Measurements from ENCODE around the gene TMEM255B.
"Not testable (repeated sequence)": the region's sequence is repeated elsewhere in the genome, so short reads cannot be mapped to it uniquely, and the experiment has no call there.

Gene TMEM255B

GRCh38 chr13:113740661-113741060 is 18.4 kb upstream of the TMEM255B start:
- in situ Hi-C loops (cut with MboI; ENCODE audit: low sequenced_read_pairs): no loop called here
- no peaks in the 10 kb centered on the region for H3K27me3 ChIP-seq (ENCODE audit: low read depth)
- no peak overlapping the region for H3K4me3 ChIP-seq
- DNase-seq (ENCODE audit: low spot score in 2 of 2): no peak
- peaks cover 6% of the 10 kb centered on the region; the same call in 1 of the 2 replicates for H3K4me1 ChIP-seq
- H3K36me3 ChIP-seq (replicated peaks): no peaks in the 10 kb centered on the region
- no peaks in the 10 kb centered on the region for H3K9me3 ChIP-seq

- Histone ChIP-seq H3K4me3 (no peak overlapping the region), H3K9me3 (no peaks in the 10 kb centered on the region), H3K36me3 (replicated peaks) (no peaks in the 10 kb centered on the region), H3K27me3 (ENCODE audit: low read depth) (no peaks in the 10 kb centered on the region), H3K4me1 (peaks cover 6% of the 10 kb centered on the region; the same call in 1 of the 2 replicates)
- in situ Hi-C loops (cut with MboI; ENCODE audit: low sequenced_read_pairs): no loop called here
- no peak for DNase-seq (ENCODE audit: low spot score in 2 of 2)
These were observed 17.8 kb upstream of the TMEM255B start for GRCh38 chr13:113741191-113741668.

DNA sequence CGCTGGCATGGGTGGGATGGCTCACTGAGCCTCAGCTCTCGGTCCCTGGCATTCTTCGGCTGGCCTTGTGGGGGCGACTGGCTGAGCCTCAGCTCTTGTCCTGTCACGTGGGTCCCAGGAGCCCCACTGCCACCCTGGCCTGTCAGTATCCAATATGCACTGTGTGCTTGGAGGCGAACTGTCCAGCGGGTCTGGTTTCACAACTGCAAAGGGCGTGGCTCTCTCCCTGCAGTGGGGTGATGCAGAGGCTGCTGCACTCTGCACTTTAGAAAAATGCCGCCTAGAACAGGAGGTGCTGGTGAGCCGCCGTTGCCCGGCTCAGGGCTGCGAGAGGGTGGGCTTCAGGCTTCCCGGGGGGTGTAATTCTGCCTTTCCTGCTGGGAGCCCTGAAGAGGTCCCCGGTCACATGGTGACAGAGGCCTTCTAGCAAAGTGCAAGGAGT is 17.0 kb upstream of the TMEM255B start:
- in situ Hi-C loops (cut with MboI; ENCODE audit: low sequenced_read_pairs): no loop called here

DNA sequence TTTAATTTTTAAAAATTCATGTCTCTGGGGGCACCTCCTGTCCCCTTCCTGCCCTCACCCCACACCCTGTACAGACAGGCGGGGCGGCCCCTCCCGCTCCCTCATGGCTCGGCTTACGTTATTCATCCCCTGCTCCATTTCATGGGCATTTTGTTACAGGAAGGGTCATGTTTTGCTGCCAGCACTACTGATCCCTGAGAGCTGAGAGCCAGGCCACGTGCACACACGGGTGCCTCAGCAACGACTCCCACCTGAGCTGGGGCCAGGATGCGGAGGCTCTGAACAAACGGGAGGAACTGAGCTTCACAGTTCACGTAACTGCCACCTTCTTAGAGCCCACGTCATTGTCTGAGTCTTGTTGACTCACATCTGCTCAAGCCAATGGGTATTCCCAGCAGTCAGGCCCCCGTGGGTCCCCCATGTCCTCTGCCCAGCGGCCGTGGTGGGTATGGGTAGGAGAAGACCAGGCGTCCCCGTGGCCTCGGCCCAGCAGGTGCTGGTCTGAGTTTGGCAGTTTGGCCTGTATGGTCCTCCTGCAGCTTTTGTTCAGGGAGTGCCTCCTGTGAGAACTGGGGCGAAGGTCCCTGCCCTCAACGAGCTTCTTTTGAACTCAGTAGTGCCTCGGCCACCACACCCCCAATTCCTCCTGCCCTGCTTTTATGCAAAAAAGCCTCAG is 16.4 kb upstream of the TMEM255B start:
- no peak overlapping the region for H3K4me3 ChIP-seq
- in situ Hi-C loops (cut with MboI; ENCODE audit: low sequenced_read_pairs): no loop called here
- no peaks in the 10 kb centered on the region for H3K9me3 ChIP-seq
- H3K36me3 ChIP-seq (replicated peaks): no peaks in the 10 kb centered on the region
- H3K4me1 ChIP-seq: peaks cover 6% of the 10 kb centered on the region; the same call in 1 of the 2 replicates
- no peaks in the 10 kb centered on the region for H3K27me3 ChIP-seq (ENCODE audit: low read depth)
- no peak for DNase-seq (ENCODE audit: low spot score in 2 of 2)

More for the DNA sequence above, 17.0 kb upstream of the TMEM255B start:
- H3K27me3 ChIP-seq (ENCODE audit: low read depth): no peaks in the 10 kb centered on the region
- H3K36me3 ChIP-seq (replicated peaks): no peaks in the 10 kb centered on the region
- H3K9me3 ChIP-seq: no peaks in the 10 kb centered on the region
- H3K4me1 ChIP-seq: peaks cover 6% of the 10 kb centered on the region; the same call in 1 of the 2 replicates
- no peak overlapping the region for H3K4me3 ChIP-seq
- peak; percentile 16 to 72 for DNase-seq (ENCODE audit: low spot score in 2 of 2)

DNA sequence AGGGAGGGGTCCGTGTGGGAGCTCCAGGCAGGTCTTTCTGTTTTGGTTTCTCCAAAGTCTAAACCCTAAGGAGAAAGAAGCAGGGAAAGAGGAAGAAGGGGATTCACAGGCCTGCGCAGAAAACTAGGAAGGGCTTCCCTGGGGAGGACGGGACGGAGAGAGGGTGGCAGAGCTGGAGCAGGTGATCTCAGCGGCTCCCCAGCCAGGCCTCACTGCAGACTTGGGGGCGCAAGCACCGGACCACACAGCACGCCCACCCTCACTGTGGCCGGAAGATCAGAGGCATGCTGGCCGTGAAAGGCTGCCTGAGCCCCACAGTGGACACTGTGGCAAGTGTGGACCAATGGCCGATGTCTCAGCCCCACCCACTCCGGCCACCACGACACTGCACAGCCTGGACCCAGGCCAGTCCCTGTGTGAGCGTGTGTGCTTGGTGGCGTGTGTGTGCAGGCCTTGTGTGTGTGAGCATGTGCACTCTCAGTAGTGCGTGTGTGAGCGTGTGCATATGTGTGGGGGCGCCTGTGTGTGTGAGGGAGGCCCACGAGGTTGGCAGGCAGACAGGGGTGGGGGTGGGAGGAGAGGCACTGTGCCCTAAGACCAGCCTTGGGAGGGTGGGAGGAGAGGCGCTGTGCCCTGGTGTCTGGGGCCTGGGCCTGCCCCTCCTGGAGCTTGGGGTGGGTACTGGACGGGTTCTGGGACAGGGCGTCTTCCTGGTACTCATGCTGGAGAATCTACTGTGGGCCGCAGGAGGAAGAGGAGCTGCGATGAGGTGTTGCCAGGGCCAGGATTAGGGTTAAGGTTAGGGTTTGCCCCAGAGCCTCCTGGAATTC is 15.4 kb upstream of the TMEM255B start:
- Histone ChIP-seq H3K4me3 (no peak overlapping the region), H3K9me3 (no peaks in the 10 kb centered on the region), H3K36me3 (replicated peaks) (no peaks in the 10 kb centered on the region), H3K4me1 (peaks cover 6% of the 10 kb centered on the region; the same call in 1 of the 2 replicates), H3K27me3 (ENCODE audit: low read depth) (no peaks in the 10 kb centered on the region)
- in situ Hi-C loops (cut with MboI; ENCODE audit: low sequenced_read_pairs): no loop called here
- no peak for DNase-seq (ENCODE audit: low spot score in 2 of 2)

- no peak overlapping the region for H3K4me3 ChIP-seq
- H3K4me1 ChIP-seq: peaks cover 6% of the 10 kb centered on the region; the same call in 1 of the 2 replicates
- in situ Hi-C loops (cut with MboI; ENCODE audit: low sequenced_read_pairs): no loop called here
- H3K36me3 ChIP-seq (replicated peaks): no peaks in the 10 kb centered on the region
- no peaks in the 10 kb centered on the region for H3K27me3 ChIP-seq (ENCODE audit: low read depth)
- DNase-seq (ENCODE audit: low spot score in 2 of 2): no peak
- H3K9me3 ChIP-seq: no peaks in the 10 kb centered on the region
These were observed 14.6 kb upstream of the TMEM255B start for GRCh38 chr13:113744197-113745000.

GRCh38 chr13:113745059-113745458 is 14.0 kb upstream of the TMEM255B start:
- DNase-seq (ENCODE audit: low spot score in 2 of 2): no peak
- Histone ChIP-seq H3K36me3 (replicated peaks) (no peaks in the 10 kb centered on the region), H3K27me3 (ENCODE audit: low read depth) (no peaks in the 10 kb centered on the region), H3K4me3 (no peak overlapping the region), H3K9me3 (no peaks in the 10 kb centered on the region), H3K4me1 (peaks cover 6% of the 10 kb centered on the region; the same call in 1 of the 2 replicates)
- in situ Hi-C loops (cut with MboI; ENCODE audit: low sequenced_read_pairs): no loop called here

DNA sequence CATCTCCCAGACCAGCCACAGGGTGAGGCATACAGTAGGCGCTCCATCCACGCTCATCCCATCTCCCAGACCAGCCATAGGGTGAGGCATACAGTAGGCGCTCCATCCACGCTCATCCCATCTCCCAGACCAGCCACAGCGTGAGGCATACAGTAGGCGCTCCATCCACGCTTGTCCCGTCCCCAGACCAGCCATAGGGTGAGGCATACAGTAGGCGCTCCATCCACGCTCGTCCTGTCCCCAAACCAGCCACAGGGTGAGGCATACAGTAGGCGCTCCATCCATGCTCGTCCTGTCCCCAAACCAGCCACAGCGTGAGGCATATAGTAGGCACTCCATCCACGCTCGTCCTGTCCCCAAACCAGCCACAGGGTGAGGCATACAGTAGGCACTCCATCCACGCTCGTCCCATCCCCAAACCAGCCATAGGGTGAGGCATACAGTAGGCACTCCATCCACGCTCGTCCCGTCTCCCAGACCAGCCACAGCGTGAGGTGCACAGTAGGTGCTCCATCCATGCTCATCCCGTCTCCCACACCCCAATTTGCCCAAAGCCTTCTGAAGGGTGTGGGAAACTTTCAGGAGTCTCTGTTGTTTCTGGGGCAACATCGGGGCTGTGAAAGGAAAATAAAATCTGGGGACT is 13.4 kb upstream of the TMEM255B start:
- H3K4me3 ChIP-seq; H3K27me3 ChIP-seq (ENCODE audit: low read depth); H3K36me3 ChIP-seq (replicated peaks); H3K9me3 ChIP-seq; H3K4me1 ChIP-seq; in situ Hi-C loops (cut with MboI; ENCODE audit: low sequenced_read_pairs); DNase-seq (ENCODE audit: low spot score in 2 of 2): not testable (repeated sequence)

DNA sequence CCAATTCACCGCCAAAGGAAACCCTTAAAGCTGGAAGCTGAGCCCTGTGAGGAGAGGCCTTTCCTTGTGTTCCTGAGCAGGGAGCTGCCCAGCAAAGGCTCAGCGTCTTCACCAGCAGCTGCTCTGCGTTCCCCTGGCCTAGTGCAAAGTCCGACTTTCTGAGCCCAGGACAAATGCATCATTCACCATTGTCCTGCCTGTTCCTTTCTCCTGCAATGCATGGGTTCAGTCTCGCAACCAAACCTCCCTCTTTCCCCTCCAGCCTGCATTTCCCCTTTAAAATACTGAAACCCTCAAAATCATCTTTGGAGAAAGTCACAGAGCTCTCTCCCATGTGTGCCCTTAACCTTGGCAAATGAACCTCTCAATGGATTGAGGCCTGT is 12.9 kb upstream of the TMEM255B start:
- Histone ChIP-seq H3K4me1 (peaks cover 6% of the 10 kb centered on the region; the same call in 1 of the 2 replicates), H3K27me3 (ENCODE audit: low read depth) (no peaks in the 10 kb centered on the region), H3K4me3 (no peak overlapping the region), H3K9me3 (no peaks in the 10 kb centered on the region), H3K36me3 (replicated peaks) (no peaks in the 10 kb centered on the region)
- in situ Hi-C loops (cut with MboI; ENCODE audit: low sequenced_read_pairs): no loop called here
- DNase-seq (ENCODE audit: low spot score in 2 of 2): no peak

- no peak for DNase-seq (ENCODE audit: low spot score in 2 of 2)
- Histone ChIP-seq H3K4me1 (peaks cover 6% of the 10 kb centered on the region; the same call in 1 of the 2 replicates), H3K9me3 (no peaks in the 10 kb centered on the region), H3K36me3 (replicated peaks) (no peaks in the 10 kb centered on the region), H3K27me3 (ENCODE audit: low read depth) (no peaks in the 10 kb centered on the region), H3K4me3 (no peak overlapping the region)
- in situ Hi-C loops (cut with MboI; ENCODE audit: low sequenced_read_pairs): no loop called here
These were observed 12.4 kb upstream of the TMEM255B start for GRCh38 chr13:113746671-113747070.

DNA sequence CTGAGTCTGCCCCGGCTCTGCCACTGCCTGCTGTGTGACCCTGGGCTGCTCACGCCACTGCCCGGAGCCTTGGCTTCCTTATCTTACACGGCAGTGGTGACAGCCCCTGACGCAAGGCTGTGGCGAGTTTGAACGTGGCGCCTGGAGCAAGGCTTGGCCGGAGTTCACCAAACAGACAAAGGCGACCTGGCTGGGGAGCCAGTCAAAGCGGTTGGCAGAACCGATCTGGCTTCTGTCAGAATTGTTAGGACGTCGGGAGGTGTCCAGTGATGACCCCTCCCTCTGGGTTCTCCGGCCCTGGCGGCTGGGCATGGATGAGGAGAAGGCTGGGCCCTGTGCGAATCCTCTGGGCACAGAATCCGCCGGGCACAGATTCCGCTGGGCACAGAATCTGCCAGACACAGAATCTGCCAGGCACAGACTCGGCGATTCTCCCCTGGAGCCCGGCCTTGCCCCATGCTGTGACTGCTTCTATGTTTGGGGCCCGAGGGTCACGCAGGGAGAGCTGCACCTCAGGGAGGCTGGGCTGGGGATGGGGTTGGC is 11.7 kb upstream of the TMEM255B start:
- H3K4me1 ChIP-seq: peaks cover under 1% of the 10 kb centered on the region; the same call in 1 of the 2 replicates
- DNase-seq (ENCODE audit: low spot score in 2 of 2): no peak
- H3K27me3 ChIP-seq (ENCODE audit: low read depth): no peaks in the 10 kb centered on the region
- H3K36me3 ChIP-seq (replicated peaks): no peaks in the 10 kb centered on the region
- in situ Hi-C loops (cut with MboI; ENCODE audit: low sequenced_read_pairs): no loop called here
- H3K4me3 ChIP-seq: no peak overlapping the region
- H3K9me3 ChIP-seq: no peaks in the 10 kb centered on the region

DNA sequence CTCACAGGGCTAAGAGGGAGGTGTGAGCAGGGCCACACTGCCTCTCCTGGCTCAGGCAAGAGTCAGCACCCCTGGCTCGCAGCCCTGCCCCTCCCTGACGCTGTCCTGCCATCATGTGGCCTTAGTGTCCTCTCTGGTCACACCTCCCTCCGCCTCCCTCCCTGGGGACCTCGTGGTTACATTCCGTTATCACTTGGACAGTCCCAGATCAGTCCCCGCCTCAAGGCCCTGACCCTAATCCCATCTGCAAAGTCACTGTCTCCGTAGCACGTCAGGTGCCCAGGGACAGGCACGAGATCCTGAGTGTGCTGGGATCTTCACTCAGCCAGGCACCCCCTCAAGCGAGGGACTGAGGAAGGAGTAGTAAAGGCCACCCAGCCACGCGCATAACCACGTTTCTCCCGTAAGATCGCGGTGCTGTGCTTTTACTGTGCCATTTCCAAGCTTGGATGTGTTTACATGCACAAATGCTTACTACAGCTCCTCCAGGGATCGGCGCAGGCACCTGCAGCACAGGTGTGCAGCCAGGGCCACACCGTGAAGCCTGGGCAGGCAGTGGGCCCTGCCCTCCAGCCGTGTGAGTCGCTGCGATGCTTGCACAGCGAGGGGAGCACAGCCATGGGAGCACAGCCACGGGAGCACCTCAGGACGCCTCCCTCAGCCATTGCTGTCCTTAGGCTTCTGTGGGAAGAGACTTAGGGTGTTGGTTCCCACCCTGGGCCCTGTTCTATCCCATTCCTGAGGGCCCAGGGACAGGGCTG is 10.7 kb upstream of the TMEM255B start:
- H3K9me3 ChIP-seq: no peaks in the 10 kb centered on the region
- in situ Hi-C loops (cut with MboI; ENCODE audit: low sequenced_read_pairs): no loop called here
- no peaks in the 10 kb centered on the region for H3K27me3 ChIP-seq (ENCODE audit: low read depth)
- no peak overlapping the region for H3K4me3 ChIP-seq
- no peaks in the 10 kb centered on the region for H3K36me3 ChIP-seq (replicated peaks)
- DNase-seq (ENCODE audit: low spot score in 2 of 2): no peak
- no peaks in the 10 kb centered on the region for H3K4me1 ChIP-seq

Measured in HAP-1 (cell line).